Measurements from ENCODE around the gene XPO6. TPM values are rescaled to one million over a fixed set of nuclear protein-coding genes. Genes with fewer than 3 reads are reported as not detected.

Gene XPO6
- total RNA-seq, 1 experiment from 2014 or later, result 162 TPM

GRCh38 chr16:28146536-28146935 lies 65.2 kb downstream of the XPO6 start:
- Histone ChIP-seq H3K36me3 (ENCODE audit: control insufficient read depth in 1 of 2, insufficient read depth in 2 of 2, low read length in 2 of 2) (peaks cover 30 to 78% of the 10 kb centered on the region in 2 experiments; a peak in 3 of 4 replicates), H3K4me1 (ENCODE audit: control insufficient read depth in 1 of 2, insufficient read depth in 2 of 2, low read length in 2 of 2) (no peaks in the 10 kb centered on the region), H3K27ac (ENCODE audit: low read depth, low read length) (no peak overlapping the region), H3K79me2 (ENCODE audit: insufficient read depth, low read length) (peaks cover 93% of the 10 kb centered on the region), H3K9me2 (ENCODE audit: insufficient read depth) (no peaks in the 10 kb centered on the region), H3K9me3 (ENCODE audit: control insufficient read depth in 1 of 2, insufficient read depth in 1 of 2, low read depth in 1 of 2, low read length in 2 of 2) (no peaks in the 10 kb centered on the region), H3K4me3 (replicated peaks in 1 of 2; ENCODE audit: low read depth in 1 of 2, low read length in 2 of 2) (no peak overlapping the region), H3K27me3 (ENCODE audit: insufficient read depth, low read length) (no peaks in the 10 kb centered on the region), H3K4me2 (ENCODE audit: low read length) (no peak overlapping the region), H3K9ac (ENCODE audit: low read length) (no peak overlapping the region), H4K20me1 (ENCODE audit: insufficient read depth) (peaks cover 12% of the 10 kb centered on the region; the same call in 1 of the 2 replicates), H2AFZ (ENCODE audit: low read depth, low read length, poor library complexity, severe bottlenecking) (no peak overlapping the region)
- TF ChIP-seq POLR2AphosphoS5 (IDR thresholded peaks at IDR 0.05; ENCODE audit: low read depth, low read length) (no peak), ZNF274 (IDR thresholded peaks at IDR 0.05; ENCODE audit: low read depth, low read length) (no peak), CTCF (IDR thresholded peaks at IDR 0.05 in 2 of 3, conservative IDR thresholded peaks at IDR 0.05 in 1 of 3; ENCODE audit: borderline replicate concordance in 1 of 3, insufficient read depth in 1 of 3, low read depth in 2 of 3, low read length in 2 of 3) (no peak), RAD21 (IDR thresholded peaks at IDR 0.05; ENCODE audit: low read depth) (no peak), EGR1 (IDR thresholded peaks at IDR 0.05; ENCODE audit: low read depth) (no peak), ELF1 (IDR thresholded peaks at IDR 0.05; ENCODE audit: borderline replicate concordance, low read depth) (no peak), EZH2 (IDR thresholded peaks at IDR 0.05) (no peak), MAX (IDR thresholded peaks at IDR 0.05) (no peak), SP1 (IDR thresholded peaks at IDR 0.05; ENCODE audit: low read depth) (no peak), EZH2phosphoT487 (IDR thresholded peaks at IDR 0.05; ENCODE audit: borderline replicate concordance) (no peak), FOSL1 (IDR thresholded peaks at IDR 0.05; ENCODE audit: low read depth) (no peak), YY1 (IDR thresholded peaks at IDR 0.05; ENCODE audit: extremely low read depth, insufficient replicate concordance, low read depth, low read length) (no peak), SRF (IDR thresholded peaks at IDR 0.05; ENCODE audit: low read depth) (no peak), POLR2A (IDR thresholded peaks at IDR 0.05; ENCODE audit: borderline replicate concordance, extremely low read depth, insufficient read depth, insufficient read length) (no peak), ZFX (IDR thresholded peaks at IDR 0.05) (no peak), CEBPB (IDR thresholded peaks at IDR 0.05; ENCODE audit: low read depth) (no peak), TCF7L2 (IDR thresholded peaks at IDR 0.05; ENCODE audit: borderline replicate concordance, extremely low read depth, insufficient read depth, insufficient read length) (no peak), SIN3A (IDR thresholded peaks at IDR 0.05; ENCODE audit: low read depth) (no peak)
- TF ChIP-seq, protein P1, sequence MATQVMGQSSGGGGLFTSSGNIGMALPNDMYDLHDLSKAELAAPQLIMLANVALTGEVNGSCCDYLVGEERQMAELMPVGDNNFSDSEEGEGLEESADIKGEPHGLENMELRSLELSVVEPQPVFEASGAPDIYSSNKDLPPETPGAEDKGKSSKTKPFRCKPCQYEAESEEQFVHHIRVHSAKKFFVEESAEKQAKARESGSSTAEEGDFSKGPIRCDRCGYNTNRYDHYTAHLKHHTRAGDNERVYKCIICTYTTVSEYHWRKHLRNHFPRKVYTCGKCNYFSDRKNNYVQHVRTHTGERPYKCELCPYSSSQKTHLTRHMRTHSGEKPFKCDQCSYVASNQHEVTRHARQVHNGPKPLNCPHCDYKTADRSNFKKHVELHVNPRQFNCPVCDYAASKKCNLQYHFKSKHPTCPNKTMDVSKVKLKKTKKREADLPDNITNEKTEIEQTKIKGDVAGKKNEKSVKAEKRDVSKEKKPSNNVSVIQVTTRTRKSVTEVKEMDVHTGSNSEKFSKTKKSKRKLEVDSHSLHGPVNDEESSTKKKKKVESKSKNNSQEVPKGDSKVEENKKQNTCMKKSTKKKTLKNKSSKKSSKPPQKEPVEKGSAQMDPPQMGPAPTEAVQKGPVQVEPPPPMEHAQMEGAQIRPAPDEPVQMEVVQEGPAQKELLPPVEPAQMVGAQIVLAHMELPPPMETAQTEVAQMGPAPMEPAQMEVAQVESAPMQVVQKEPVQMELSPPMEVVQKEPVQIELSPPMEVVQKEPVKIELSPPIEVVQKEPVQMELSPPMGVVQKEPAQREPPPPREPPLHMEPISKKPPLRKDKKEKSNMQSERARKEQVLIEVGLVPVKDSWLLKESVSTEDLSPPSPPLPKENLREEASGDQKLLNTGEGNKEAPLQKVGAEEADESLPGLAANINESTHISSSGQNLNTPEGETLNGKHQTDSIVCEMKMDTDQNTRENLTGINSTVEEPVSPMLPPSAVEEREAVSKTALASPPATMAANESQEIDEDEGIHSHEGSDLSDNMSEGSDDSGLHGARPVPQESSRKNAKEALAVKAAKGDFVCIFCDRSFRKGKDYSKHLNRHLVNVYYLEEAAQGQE (IDR thresholded peaks at IDR 0.05; ENCODE audit: low read depth), result no peak
- TF ChIP-seq, protein P2, sequence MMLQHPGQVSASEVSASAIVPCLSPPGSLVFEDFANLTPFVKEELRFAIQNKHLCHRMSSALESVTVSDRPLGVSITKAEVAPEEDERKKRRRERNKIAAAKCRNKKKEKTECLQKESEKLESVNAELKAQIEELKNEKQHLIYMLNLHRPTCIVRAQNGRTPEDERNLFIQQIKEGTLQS (IDR thresholded peaks at IDR 0.05), result no peak
- BruUV-seq (replicated peaks), result no TSS peak
- ChIA-PET RAD21 (ENCODE audit: low non-redundant PET in 1 of 2, low total read pairs in 2 of 2, uncharacterized antibody in 2 of 2, unreplicated experiment in 2 of 2) (no interaction called here), CTCF (no interaction called here), POLR2A (no interaction called here)
- ATAC-seq (no peak), DNase-seq (ENCODE audit: low read depth, low spot score) (no peak)
- intact Hi-C loops (cut with micrococcal nuclease), result no loop called here

Data from HCT116 (cell line).